Activated naive CD4-positive, alpha-beta T cell (primary cell): Measurements from ENCODE around the gene ILDR1.

ENCODE experiments used
- DNase-seq, 4 experiments: peaks; one replicate each; lab custom pipeline; 2025; lab: John Stamatoyannopoulos, UW

The ILDR1 gene

DNA sequence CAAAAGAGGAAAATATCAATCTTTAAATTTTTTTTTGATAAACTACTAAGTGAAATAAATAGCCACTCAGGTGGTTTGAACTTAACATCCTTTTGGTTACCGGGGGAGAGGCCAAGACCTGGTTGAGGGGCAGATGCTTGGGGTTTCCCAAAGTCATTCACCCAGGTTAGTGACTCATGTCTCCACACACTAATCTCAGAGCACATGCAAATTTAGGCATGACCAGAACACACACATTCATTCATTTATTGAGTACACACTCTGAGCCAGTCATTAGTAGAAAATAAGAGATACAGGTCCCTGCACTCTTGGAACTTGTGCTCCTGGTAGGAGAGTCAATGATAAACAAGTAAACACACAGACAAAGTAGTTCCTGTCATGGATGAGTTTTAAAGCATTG lies 7.3 kb downstream of the ILDR1 start:
- DNase-seq: no peak

DNA sequence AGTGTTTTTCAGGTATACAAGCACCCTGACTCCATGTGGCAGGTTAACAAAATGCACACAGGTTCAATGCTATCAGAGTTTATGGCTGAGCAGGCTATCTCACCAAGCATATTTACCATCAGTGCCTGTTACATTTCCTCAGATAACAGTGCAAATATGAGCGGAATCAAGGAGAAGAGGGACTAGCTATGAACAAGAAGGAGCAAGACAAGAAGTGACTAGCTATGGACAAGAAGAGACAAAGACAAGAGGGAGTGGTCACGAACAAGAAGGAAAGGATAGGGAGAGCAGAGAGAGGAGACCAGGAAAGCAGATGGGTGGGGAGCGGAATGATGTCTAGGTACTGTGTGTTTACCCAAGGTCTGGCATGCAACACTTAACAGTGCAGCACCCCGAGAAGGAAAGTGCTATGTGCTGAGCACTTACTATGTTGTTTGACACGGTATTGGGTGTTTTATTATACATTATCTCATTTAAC lies 8.6 kb downstream of the ILDR1 start:
- no peak for DNase-seq

DNA sequence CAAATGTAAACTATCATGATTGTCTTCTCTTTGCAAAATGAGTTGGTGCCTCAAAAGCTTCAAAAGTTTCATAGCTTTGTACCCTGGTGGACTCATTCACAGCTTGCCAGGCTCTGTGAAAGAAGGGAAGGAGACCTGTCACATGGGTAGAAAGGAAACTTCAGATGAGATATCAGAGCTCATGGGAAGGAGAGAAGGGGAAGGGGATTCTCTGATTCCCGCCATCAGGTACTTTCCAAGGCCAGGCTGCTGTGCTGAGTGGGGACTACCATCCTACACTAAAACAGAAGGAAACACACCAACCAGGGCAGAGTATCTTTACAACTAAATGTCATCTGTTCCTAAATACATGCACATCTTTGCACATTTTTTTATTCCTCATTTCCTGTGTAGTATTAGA lies 9.2 kb downstream of the ILDR1 start:
- no peak for DNase-seq

DNA sequence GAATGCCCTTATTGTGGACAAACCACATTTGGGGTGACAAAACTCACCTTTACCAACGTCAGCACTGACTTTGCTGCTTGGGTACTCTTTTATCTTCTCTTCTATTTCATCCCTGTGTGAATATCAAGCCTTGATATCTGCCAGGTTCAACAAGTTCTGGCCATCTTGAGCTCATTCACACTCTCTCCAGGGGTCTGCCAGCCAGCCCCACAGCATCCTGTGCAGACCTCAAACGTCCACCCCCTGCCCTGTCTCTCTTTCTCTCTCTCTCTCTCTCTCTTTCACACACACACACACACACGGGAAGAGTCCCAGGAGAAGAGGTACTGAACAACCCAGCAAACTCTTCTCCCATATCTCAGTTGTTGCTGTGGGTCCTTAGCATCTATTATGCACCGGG lies 10.7 kb downstream of the ILDR1 start:
- DNase-seq: no peak

DNA sequence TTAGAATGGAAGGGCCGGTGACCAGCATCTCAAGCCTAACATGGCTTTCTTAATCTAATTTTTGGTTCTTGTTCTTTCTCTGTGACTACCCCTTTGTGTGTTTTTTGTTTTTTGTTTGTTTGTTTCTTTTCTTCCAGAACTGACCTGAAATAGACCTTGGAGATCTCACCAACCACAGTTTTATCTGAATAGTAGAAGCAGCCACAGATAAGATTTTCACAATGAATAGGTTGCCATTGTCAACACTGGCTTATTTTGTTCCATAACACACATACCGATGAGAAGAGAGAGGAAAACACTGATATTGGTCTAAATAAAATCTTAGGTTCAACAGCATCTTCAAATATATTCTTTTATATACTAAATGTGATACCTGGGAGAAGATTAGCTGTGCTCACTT lies 11.5 kb downstream of the ILDR1 start:
- DNase-seq: no peak

DNA sequence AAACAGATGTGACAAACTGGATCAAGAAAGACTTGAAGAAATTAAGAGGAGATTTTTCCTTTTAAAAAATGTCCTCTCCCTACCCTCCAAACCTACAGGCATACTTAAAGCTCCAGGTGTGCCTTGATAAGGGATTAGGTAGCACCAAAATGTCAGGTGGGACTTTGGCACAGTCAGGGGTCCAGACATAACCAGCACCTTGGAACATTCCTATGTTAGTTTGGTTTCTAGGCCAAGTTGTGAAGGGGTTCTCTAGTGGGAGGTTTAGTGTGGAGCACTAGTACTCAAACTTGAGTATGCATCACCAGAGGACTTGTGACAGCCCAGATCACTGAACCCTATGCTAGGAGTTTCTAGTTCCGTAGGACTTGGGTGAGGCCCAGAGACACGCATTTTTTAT lies 13.9 kb downstream of the ILDR1 start:
- DNase-seq: no peak

DNA sequence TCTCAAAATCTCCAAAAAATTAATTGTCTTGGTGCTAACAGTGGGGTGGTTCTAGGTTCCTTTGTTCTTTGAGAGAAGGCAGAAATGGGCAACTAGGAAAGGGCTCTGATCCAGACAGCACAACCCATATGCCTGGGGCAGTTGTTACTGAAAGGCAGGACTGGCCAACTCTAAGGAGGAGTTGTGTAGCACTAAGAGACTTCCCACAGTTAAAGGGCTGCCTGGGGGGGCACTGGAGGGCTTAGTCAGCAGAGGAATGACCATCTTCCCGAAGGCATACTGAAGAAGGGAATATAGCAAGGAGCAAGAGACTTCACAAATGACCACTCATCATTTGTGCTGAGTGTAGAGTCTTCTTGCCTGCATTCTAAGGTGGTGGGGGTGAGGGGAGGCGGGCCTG lies 15.8 kb downstream of the ILDR1 start:
- no peak for DNase-seq

DNA sequence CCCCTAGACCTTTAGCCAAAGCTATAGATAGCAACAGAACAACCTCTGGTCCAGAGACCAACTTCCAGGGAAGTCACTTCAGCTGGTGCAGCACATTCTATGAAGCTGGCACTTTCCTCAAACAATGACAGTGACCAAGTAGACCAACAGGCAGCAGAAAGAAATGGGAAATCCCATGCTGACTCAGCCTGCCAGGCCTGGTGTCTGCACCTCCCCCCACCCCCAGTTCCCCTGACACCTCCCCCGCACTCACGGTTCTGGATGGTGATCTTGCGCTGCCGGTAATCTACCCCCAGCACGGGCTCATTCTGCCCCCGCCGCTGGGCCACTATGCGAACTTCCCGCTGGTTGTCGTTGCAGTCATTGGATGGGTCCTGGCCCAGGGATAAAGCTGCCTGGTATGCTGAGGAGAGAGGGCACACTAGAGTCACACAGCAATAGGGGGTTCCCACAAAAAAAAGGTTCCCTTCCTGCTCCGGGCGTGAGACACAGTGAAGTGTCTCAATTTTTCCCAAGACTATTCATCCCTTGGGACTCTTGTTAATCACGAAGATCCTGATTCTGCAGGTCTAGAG lies 17.0 kb downstream of the ILDR1 start:
- no peak for DNase-seq

DNA sequence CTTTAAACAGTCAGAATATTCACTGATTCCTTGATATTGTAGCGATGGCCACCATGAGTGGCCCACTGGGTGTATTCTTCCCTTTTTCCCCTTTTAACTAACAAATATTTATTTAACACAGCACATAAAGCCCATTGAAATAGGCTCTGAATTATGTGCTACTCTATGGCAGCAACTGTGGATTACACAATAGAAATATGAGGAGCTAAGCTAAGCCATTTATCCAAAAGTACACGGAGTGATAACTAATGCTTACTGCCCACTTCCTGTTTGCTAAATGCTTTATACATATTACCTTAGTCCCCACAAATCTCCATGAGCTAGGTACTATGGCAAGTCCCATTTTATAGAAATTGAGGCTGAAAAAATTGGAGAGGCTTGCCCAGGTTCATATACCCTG lies 17.9 kb downstream of the ILDR1 start:
- no peak for DNase-seq

DNA sequence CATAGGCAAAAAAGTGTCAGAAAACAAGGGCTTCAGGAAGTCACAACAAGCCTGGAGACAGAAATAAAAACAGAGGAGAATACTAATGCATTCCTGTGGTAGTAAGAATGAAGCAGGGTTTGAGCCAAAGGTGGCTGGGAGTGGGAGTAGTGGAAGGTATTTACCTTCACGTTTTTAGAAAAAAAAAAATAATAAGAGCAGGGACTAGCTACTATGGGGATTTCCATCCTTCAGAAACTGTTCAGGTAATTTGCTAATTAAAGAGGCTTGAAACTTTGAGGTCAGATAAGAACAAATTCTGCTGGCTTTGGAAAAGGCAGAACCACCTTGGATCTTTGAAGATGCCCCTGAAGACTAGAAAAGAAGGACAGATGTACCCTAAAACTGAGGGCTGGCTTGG lies 18.4 kb downstream of the ILDR1 start:
- DNase-seq: no peak

DNA sequence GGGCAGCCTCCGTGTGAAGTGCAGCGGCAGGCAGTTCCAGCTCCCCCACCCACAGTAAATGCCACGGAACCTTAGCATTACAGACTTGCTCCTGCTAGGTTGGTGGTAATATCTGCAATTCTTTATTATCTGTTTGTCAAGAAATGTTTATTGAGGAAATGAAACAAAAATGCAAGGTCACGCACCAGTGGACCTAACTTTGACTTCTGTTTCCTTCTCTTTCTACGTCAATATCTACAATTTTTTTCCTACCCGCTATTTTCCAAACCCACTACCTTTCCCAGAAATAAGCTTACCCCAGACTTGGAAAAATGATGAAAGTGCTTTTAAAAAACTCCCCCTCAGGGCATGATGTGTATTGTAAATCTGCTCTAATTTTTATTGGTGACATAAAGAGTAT lies 18.9 kb downstream of the ILDR1 start:
- DNase-seq: no peak

DNA sequence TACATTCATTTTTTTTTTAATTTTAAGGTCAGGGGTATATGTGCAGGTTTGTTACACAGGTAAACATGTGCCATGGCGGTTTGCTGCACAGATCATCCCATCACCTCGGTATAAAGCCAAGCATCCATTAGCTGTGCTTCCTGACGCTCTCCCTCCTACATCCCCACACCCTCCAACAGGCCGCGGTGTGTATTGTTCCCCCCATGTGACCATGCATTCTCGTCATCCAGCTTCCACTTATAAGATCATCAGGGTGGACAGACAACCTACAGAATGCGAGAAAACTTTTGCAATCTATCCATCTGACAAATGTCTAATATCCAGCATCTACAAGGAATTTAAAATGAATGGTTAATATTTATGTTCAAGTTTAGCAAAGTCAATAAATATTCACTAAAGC lies 19.4 kb downstream of the ILDR1 start:
- no peak for DNase-seq

DNA sequence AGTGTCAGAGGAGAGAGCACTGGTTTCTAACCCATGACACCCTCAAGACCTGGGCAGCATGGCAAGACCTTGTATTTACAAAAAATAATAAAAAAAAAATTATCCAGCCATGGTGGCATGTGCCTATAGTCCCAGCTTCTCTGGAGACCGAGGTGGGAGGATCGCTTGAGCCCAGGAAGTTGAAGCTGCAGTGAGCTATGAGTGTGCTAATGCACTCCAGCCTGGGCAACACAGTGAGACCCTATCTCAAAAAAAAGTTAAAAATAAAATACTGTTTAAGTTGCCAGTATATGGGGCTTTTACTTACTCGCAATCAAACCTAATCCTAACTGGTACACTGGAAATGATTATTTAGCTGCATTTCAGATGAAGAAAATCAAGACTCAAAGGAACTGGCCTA lies 20.2 kb downstream of the ILDR1 start:
- no peak for DNase-seq

DNA sequence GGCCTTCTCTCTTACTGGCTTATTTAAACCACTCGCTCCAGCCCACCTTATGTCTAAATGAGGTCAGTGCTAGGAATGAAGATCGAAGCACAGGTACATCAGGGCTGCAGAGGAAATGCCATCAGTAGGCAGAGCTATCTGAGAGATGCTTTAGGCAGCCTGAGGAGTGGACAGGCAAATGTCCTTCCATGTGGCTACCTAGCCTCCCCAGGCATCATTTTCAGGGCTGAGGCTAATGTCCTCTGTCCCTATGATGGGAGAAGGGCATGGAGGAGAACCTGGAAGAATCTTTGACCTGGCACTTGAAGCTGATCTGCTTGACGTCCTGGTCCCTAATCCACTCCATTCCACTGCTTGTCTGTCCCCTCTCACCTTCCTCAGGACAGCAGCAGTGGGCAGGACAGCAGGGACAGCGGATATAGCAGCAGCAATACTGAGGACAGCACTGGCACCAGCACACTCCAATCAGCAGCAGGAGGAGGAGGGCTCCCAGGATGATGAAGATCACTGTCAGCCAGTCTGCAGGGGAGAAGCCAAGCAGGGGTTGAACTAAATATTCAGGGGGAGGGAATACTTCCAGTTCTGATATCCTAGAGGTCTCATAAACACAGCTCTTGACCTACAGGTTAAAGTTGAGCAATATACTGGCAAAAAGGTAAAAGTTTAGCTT lies 21.0 kb downstream of the ILDR1 start:
- DNase-seq: no peak

DNA sequence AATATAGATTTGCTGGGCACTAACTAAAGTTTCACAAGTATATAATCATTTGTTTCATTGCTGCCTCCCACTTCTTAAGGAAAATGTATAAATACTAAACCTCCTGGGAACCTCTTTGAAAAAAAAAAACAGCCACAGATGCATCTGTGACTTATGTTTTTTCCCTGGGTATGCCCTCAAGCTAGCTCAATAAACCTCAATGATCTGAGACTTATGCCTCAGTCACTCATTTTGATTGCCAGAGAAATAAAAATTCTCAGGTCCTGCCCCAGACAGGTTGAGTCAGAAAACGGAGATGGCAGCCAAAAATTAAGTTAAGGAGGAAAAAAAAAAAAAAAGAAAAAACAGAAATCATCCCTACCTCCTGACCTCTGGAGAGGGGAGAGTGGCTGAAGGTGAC lies 22.1 kb downstream of the ILDR1 start:
- DNase-seq: no peak

DNA sequence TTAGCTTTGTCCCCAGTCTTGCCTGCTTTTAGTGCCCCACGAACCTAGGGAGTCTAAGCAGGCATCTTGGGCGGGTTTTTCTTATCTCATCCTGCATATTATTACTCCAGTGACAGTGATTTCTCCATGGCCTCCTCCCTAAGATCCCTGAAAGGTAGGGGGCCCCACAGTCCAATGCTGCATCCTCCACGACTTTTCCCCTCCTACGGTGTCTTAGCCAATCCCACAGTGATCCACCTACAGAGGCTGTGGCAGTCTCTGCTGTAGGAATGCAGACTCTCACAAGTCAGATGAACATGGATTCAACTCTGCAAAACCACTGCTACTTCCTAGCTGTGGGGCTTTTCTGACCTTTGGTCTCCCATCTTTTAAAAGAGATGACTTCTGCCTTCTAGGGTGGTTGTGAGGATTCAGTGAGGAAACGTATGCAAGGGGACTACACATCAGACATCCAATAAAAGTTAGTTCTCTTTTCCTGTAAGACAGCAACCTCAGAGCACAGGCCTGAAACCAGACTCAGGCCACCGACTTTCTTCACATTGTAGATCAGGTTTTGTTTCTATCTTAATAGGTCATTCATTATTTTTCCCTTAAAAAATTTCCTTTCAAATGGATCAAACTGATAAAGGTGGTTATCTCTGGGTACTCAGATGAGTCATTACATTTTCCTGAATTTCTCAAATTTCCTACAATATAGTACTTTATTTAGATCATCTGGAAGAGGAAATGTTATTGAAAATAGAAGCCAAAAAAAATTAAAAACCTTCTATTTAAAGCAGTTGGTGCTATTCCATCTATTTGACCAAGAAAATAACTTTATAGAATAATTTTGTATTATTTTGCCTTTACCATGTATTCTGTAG lies 23.2 kb downstream of the ILDR1 start:
- DNase-seq: no peak

DNA sequence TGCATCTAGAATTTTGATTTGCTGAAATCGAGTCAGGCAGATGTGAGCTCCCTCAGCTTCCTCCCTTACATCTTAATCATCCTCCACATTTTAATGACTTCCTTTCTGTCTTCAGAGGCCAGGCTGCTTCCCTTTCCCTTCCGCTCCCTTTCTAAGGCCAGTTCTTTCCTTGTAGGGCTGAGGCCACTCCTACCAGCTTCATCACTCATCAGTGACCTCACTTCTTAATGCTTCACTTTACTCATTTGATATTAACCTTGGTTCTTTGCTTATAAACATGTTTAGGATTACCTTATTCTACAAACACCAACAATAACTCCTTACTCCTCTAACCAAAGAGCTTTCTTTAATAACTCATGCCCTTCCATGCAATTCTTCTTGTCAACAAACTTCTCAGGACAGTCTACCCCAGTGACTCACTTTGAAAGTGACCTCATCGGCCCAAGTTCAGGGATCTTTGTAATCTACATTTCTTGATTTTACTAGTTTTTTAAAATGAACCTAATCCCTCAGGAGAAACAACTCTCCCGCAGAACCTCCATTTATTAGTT lies 23.9 kb downstream of the ILDR1 start:
- DNase-seq: no peak

DNA sequence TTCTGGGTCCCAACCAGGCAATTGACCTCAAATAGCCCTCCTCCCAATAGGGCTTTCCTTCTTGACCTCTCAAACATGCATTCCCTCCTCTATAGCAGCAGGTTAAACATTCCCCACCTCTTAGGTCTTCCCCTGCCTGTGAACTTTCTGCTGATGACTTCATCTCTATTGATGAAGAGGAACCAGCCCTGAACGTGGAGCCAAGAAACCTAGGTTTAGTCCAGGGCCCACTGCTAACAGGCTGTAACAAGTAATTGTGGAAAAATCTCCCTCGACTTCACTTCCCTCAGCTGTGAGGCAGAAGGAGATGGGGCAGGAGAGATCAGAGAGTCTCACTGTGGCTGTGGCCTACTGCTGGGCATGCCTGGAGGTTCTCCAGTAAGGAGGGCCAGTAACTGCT lies 24.7 kb downstream of the ILDR1 start:
- DNase-seq: no peak

DNA sequence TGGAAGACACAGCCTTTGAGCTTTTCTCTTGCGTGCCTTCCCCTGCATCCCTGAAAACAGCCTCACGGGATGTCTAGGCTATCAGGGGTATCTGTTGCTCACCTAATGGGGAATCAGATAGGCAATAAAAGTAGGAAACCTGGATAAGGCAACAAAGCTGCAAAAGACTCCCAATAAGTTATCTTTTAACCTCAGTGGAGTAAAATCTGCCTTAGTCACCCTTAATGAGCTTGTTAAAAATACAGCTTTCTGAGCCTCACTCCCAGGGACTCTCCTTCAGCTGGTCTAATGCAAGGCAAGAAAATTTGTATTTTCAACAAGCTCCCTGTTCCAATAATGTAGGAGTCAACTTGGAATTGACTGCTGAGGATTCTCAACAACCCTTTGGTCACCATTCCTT lies 25.6 kb downstream of the ILDR1 start:
- no peak for DNase-seq

DNA sequence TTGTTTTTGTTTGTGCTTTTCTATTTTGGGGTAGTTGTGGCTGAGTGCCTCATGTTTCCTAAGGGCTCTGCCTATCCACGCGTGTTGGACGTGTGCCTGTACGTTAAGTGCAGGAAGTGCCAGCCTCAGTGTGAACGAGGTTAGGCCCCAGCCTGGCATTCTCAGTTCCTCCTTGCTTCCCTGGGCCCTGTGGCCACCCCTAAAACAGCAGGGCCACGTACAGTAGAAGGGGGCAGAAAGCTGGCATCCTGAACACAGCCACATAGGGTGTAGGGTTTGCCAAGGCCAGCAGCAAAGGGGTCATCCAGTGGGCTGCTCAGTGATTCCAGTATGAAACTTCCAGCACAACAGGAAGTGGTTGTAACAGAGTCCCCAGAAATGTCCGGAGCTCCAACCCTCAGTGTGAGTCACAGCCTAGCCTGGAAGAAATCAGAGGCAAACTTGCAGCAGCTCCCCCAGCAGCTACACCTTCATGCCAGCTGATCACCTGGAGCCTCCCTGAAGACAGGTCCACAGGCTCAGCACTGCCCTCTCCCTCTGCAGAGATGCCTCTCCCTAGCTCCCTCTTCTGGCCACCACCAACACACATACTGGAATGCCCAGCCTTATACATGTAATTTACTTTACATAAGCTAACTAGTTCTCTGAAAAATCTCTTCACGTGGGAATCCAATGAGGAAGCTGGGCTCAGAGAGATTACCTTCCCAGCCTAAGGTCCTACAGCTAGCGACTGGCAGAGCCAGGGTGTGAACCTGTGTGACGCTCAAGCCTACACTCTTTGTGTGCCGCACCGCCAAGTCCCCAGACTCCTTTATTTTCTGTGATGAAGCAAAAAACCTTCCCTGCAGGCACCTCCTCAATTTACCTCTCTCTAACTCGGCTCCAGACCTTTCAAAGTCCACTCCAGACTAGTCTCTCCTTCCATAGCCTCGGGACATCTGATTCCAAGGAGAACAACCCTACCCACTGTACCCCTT lies 26.6 kb downstream of the ILDR1 start:
- no peak for DNase-seq

DNA sequence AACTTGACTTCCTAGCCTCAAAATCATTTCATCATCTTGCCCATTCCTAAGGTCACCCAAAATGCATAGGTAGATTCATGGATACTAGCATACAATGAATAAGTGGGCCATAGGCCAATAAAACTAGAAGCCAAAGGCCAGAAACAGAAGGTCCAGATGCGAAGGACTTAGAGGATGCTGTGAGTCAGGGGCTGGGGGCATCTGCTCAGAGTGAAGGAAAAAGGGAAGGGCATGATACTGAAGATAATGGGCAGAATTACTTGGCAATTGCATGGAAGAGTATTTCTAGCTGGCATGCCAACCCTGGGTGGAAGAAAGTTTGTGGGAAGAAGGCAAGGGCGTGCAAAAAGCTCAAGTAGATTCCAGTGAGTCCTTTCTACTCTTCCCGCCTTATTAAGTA lies 27.5 kb downstream of the ILDR1 start:
- no peak for DNase-seq
